Measurements from ENCODE around the gene SLC37A2.

- TF ChIP-seq EP300 (IDR thresholded peaks at IDR 0.05; ENCODE audit: borderline replicate concordance) (no peak), RAD21 (IDR thresholded peaks at IDR 0.05; ENCODE audit: low read depth) (no peak), TAF1 (IDR thresholded peaks at IDR 0.05; ENCODE audit: low read depth) (no peak), CREB1 (IDR thresholded peaks at IDR 0.05; ENCODE audit: low read depth) (no peak), REST (IDR thresholded peaks at IDR 0.05; ENCODE audit: low read depth) (no peak), TEAD4 (IDR thresholded peaks at IDR 0.05) (no peak), EGR1 (IDR thresholded peaks at IDR 0.05) (no peak), YY1 (IDR thresholded peaks at IDR 0.05; ENCODE audit: low read depth) (no peak), CEBPB (IDR thresholded peaks at IDR 0.05) (no peak), FOXM1 (IDR thresholded peaks at IDR 0.05; ENCODE audit: borderline replicate concordance, low read depth) (no peak), ZBTB7A (IDR thresholded peaks at IDR 0.05; ENCODE audit: low read depth) (no peak), TCF12 (IDR thresholded peaks at IDR 0.05; ENCODE audit: low read depth) (no peak), NFIC (IDR thresholded peaks at IDR 0.05) (no peak)
- TF ChIP-seq, protein P1, sequence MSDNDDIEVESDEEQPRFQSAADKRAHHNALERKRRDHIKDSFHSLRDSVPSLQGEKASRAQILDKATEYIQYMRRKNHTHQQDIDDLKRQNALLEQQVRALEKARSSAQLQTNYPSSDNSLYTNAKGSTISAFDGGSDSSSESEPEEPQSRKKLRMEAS (IDR thresholded peaks at IDR 0.05) = no peak
Observed at GRCh38 chr11:125090816-125091215, 27.7 kb downstream of the SLC37A2 start.

Data from Ishikawa (cell line).